OCI-LY1 (cell line): Measurements from ENCODE around the gene MORN5.

Experiments
- H2AFZ ChIP-seq: fragments of 200-600 bp; sonication (generic), shearing (Covaris generic); 2 replicates; pipeline ENCODE4 v1.6.0; 2014; ENCODE audit warnings: antibody characterized with exemption, mild to moderate bottlenecking, low read length
- H3F3A ChIP-seq: fragments of 200-600 bp; sonication (generic), shearing (Covaris generic); 2 replicates; pipeline ENCODE4 v1.6.0; 2014; ENCODE audit warnings: mild to moderate bottlenecking, antibody characterized with exemption, low read length, moderate library complexity; ENCODE audit not compliant: insufficient read depth
- H3K27ac ChIP-seq: fragments of 200-600 bp; sonication (generic); 2 replicates; pipeline ENCODE4 v1.5.1; 2014; ENCODE audit warnings: low read length, mixed run types, mild to moderate bottlenecking, low read depth; ENCODE audit not compliant: poor library complexity, severe bottlenecking
- H3K27me3 ChIP-seq: fragments of 200-600 bp; sonication (generic); 2 replicates; pipeline ENCODE4 v1.6.0; 2014; ENCODE audit warnings: antibody characterized with exemption, mild to moderate bottlenecking, low read length, moderate library complexity; ENCODE audit not compliant: insufficient read depth
- H3K36me3 ChIP-seq: fragments of 200-600 bp; sonication (generic); 2 replicates; pipeline ENCODE4 v1.6.1; 2014; ENCODE audit warnings: mild to moderate bottlenecking, antibody characterized with exemption, low read length, moderate library complexity, mixed read lengths; ENCODE audit not compliant: insufficient read depth
- H3K4me1 ChIP-seq: fragments of 200-600 bp; sonication (generic); 2 replicates; pipeline ENCODE4 v1.5.1; 2014; ENCODE audit warnings: mild to moderate bottlenecking, low read length, moderate library complexity; ENCODE audit not compliant: insufficient read depth, severe bottlenecking
- H3K4me2 ChIP-seq: fragments of 200-600 bp; sonication (generic), shearing (Covaris generic); 2 replicates; pipeline ENCODE4 v1.6.1; 2014; ENCODE audit warnings: low read length
- H3K4me3 ChIP-seq: fragments of 200-600 bp; sonication (generic); 2 replicates; pipeline ENCODE4 v1.5.1; 2014; ENCODE audit warnings: low read length, low read depth, mild to moderate bottlenecking, mixed read lengths; ENCODE audit not compliant: poor library complexity, severe bottlenecking
- H3K79me2 ChIP-seq: fragments of 200-600 bp; shearing (Covaris generic); 2 replicates; pipeline ENCODE4 v1.6.1; 2016; ENCODE audit warnings: mixed run types, low read length, mixed read lengths; ENCODE audit not compliant: insufficient read depth
- H3K9ac ChIP-seq: fragments of 200-600 bp; sonication (generic), shearing (Covaris generic); 2 replicates; pipeline ENCODE4 v1.6.1; 2014; ENCODE audit warnings: mild to moderate bottlenecking, low read length, mixed read lengths
- H3K9me2 ChIP-seq: fragments of 200-600 bp; sonication (generic), shearing (Covaris generic); 2 replicates; pipeline ENCODE4 v1.6.1; 2014; ENCODE audit warnings: low read depth, mild to moderate bottlenecking, low read length, mixed read lengths
- H3K9me3 ChIP-seq: fragments of 200-600 bp; shearing (Covaris generic); 2 replicates; pipeline ENCODE4 v1.6.1; 2014; ENCODE audit warnings: low read length, mixed read lengths
- H4K20me1 ChIP-seq: fragments of 200-600 bp; sonication (generic), shearing (Covaris generic); 2 replicates; pipeline ENCODE4 v1.6.0; 2016; ENCODE audit warnings: mild to moderate bottlenecking, low read length; ENCODE audit not compliant: insufficient read depth
- CTCF ChIP-seq: fragments of 200-600 bp; sonication (generic), shearing (Covaris generic); IDR thresholded peaks from 2 replicates; pipeline ENCODE4 v1.5.1; 2017; ENCODE audit warnings: mild to moderate bottlenecking, antibody characterized with exemption, low read length, moderate library complexity, mixed read lengths
- EZH2 ChIP-seq: fragments of 200-600 bp; sonication (generic), shearing (Covaris generic); IDR thresholded peaks from 2 replicates; pipeline ENCODE4 v1.8.0; 2017; ENCODE audit warnings: borderline replicate concordance, mixed run types, mild to moderate bottlenecking, antibody characterized with exemption, low read length, moderate library complexity, mixed read lengths

The MORN5 gene

GRCh38 chr9:122207096-122207495, 47.4 kb downstream of the MORN5 start:
- H3K27me3 ChIP-seq = no peaks in the 10 kb centered on the region; the same call in 1 of the 2 replicates
- H3K4me3 ChIP-seq = no peak overlapping the region
- no peak overlapping the region for H3K9ac ChIP-seq
- no peaks in the 10 kb centered on the region for H3K79me2 ChIP-seq
- H3K4me2 ChIP-seq = no peak overlapping the region
- H3K27ac ChIP-seq = no peak overlapping the region
- H4K20me1 ChIP-seq = no peaks in the 10 kb centered on the region
- H3K9me2 ChIP-seq = no peaks in the 10 kb centered on the region
- H3F3A ChIP-seq = no peaks in the 10 kb centered on the region
- no peaks in the 10 kb centered on the region for H3K36me3 ChIP-seq
- no peak overlapping the region for H2AFZ ChIP-seq
- no peak for TF ChIP-seq CTCF
- TF ChIP-seq EZH2 = no peak
- no peaks in the 10 kb centered on the region for H3K9me3 ChIP-seq
- no peaks in the 10 kb centered on the region for H3K4me1 ChIP-seq

GRCh38 chr9:122209451-122209850, 49.7 kb downstream of the MORN5 start:
- H3K9ac ChIP-seq = no peak overlapping the region
- no peaks in the 10 kb centered on the region for H3K36me3 ChIP-seq
- no peaks in the 10 kb centered on the region; the same call in 1 of the 2 replicates for H3K27me3 ChIP-seq
- H3K4me2 ChIP-seq = no peak overlapping the region
- H3K9me2 ChIP-seq = no peaks in the 10 kb centered on the region
- no peaks in the 10 kb centered on the region for H3F3A ChIP-seq
- H2AFZ ChIP-seq = no peak overlapping the region
- H3K4me1 ChIP-seq = peaks cover 7% of the 10 kb centered on the region
- no peaks in the 10 kb centered on the region for H4K20me1 ChIP-seq
- H3K9me3 ChIP-seq = no peaks in the 10 kb centered on the region
- TF ChIP-seq EZH2 = no peak
- TF ChIP-seq CTCF = no peak
- H3K79me2 ChIP-seq = no peaks in the 10 kb centered on the region
- no peak overlapping the region for H3K27ac ChIP-seq
- H3K4me3 ChIP-seq = no peak overlapping the region

GRCh38 chr9:122212473-122213004, 52.8 kb downstream of the MORN5 start:
- no peaks in the 10 kb centered on the region for H3K9me2 ChIP-seq
- no peaks in the 10 kb centered on the region for H3K9me3 ChIP-seq
- no peak overlapping the region for H3K4me3 ChIP-seq
- H3K79me2 ChIP-seq = no peaks in the 10 kb centered on the region
- H4K20me1 ChIP-seq = no peaks in the 10 kb centered on the region
- H3K27ac ChIP-seq = no peak overlapping the region
- H3K4me1 ChIP-seq = peaks cover 7% of the 10 kb centered on the region
- H3F3A ChIP-seq = no peaks in the 10 kb centered on the region
- H3K9ac ChIP-seq = no peak overlapping the region
- no peak overlapping the region for H3K4me2 ChIP-seq
- no peaks in the 10 kb centered on the region for H3K36me3 ChIP-seq
- TF ChIP-seq CTCF (no peak), EZH2 (no peak)
- H3K27me3 ChIP-seq = no peaks in the 10 kb centered on the region; the same call in 1 of the 2 replicates
- H2AFZ ChIP-seq = no peak overlapping the region
